Fibroblast of pulmonary artery (primary cell): ENCODE data around the gene MLLT11.
A peak's percentile ranks its signal among the peaks of the same experiment; 100 is the strongest.

Experiments used
- DNase-seq: peaks from one replicate; pipeline ENCODE4 v3.0.0-alpha.2; 2010; ENCODE audit warnings: low read depth
- H3K4me3 ChIP-seq: replicated peaks from 2 replicates; pipeline ENCODE4 v1.5.1; 2011; ENCODE audit warnings: low read depth, mild to moderate bottlenecking, control low read depth, low read length, moderate library complexity
- TF ChIP-seq, protein P1 (sequence below): IDR thresholded peaks from 2 replicates; pipeline ENCODE4 v1.5.1; 2011; ENCODE audit warnings: mild to moderate bottlenecking, control low read depth, low read length, inconsistent platforms; ENCODE audit errors: missing control alignments

MLLT11 gene

DNA sequence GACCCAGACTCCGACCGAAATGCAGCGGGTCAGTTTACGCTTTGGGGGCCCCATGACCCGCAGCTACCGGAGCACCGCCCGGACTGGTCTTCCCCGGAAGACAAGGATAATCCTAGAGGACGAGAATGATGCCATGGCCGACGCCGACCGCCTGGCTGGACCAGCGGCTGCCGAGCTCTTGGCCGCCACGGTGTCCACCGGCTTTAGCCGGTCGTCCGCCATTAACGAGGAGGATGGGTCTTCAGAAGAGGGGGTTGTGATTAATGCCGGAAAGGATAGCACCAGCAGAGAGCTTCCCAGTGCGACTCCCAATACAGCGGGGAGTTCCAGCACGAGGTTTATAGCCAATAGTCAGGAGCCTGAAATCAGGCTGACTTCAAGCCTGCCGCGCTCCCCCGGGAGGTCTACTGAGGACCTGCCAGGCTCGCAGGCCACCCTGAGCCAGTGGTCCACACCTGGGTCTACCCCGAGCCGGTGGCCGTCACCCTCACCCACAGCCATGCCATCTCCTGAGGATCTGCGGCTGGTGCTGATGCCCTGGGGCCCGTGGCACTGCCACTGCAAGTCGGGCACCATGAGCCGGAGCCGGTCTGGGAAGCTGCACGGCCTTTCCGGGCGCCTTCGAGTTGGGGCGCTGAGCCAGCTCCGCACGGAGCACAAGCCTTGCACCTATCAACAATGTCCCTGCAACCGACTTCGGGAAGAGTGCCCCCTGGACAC is 12.1 kb upstream of the MLLT11 start:
- TF ChIP-seq, protein P1, sequence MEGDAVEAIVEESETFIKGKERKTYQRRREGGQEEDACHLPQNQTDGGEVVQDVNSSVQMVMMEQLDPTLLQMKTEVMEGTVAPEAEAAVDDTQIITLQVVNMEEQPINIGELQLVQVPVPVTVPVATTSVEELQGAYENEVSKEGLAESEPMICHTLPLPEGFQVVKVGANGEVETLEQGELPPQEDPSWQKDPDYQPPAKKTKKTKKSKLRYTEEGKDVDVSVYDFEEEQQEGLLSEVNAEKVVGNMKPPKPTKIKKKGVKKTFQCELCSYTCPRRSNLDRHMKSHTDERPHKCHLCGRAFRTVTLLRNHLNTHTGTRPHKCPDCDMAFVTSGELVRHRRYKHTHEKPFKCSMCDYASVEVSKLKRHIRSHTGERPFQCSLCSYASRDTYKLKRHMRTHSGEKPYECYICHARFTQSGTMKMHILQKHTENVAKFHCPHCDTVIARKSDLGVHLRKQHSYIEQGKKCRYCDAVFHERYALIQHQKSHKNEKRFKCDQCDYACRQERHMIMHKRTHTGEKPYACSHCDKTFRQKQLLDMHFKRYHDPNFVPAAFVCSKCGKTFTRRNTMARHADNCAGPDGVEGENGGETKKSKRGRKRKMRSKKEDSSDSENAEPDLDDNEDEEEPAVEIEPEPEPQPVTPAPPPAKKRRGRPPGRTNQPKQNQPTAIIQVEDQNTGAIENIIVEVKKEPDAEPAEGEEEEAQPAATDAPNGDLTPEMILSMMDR: peak; percentile 56
- peak; percentile 72 for DNase-seq
- H3K4me3 ChIP-seq: peak overlapping the region; percentile 72

DNA sequence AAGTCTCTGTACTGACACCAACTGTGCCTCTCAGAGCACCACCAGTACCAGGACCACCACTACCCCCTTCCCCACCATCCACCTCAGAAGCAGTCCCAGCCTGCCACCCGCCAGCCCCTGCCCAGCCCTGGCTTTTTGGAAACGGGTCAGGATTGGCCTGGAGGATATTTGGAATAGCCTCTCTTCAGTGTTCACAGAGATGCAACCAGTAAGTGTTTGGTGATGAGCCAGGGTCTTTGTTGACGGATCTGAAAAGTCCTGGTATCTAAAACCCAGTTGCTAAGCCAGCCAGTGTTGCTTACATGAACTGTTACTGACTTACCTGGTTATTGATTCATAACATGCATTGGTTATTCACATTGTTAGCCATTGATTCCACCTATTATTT is 11.6 kb upstream of the MLLT11 start:
- TF ChIP-seq, protein P1: no peak
- DNase-seq: no peak

DNA sequence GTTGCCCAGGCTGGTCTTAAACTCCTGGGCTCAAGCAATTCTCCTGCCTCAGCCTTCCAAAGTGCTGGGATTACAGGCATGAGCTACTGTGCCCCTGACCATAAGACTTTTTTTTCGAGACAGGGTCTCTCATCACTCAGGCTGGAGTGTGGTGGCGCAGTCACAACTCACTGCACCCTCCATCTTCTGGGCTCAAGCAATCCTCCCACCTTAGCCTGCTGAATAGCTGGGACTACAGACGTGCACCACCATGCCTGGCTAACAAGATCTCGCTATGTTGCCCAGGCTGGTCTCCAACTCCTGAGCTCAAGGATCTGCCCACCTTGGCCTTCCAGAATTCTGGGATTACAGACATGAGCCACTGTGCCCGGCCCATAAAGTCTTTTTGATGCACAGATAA is 10.7 kb upstream of the MLLT11 start:
- TF ChIP-seq, protein P1: no peak
- no peak for DNase-seq
- H3K4me3 ChIP-seq: no peak overlapping the region

More for the DNA sequence above, 11.6 kb upstream of the MLLT11 start:
- H3K4me3 ChIP-seq: peak overlapping the region; percentile 72

DNA sequence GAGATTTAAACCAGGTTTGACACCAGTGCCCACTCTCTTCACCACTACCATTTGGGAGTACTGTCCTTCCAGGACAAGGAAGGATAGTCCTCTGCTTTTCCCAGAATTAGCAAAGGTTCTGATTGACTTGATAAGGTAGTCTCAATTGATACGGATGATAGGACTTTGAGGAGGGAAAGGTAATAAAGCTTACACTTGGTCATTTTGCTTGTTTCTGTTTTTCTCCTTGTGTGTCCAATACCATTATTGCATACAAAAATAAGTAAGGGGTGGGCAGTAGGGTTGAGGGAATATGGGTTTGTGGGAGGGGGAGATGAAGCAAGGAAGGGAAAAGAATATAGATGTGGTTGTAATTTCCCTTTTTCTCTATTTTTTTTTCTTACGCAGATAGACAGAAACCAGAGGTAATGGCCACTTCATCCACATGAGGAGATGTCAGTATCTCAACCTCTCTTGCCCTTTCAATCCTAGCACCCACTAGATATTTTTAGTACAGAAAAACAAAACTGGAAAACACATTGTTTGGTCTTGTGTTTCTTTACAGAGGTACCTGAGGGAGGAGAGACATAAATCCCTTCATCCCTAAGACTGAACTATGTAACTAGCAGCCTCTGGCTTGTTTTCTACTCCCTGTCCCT is 10.0 kb upstream of the MLLT11 start:
- DNase-seq: no peak
- no peak overlapping the region for H3K4me3 ChIP-seq
- TF ChIP-seq, protein P1: no peak

DNA sequence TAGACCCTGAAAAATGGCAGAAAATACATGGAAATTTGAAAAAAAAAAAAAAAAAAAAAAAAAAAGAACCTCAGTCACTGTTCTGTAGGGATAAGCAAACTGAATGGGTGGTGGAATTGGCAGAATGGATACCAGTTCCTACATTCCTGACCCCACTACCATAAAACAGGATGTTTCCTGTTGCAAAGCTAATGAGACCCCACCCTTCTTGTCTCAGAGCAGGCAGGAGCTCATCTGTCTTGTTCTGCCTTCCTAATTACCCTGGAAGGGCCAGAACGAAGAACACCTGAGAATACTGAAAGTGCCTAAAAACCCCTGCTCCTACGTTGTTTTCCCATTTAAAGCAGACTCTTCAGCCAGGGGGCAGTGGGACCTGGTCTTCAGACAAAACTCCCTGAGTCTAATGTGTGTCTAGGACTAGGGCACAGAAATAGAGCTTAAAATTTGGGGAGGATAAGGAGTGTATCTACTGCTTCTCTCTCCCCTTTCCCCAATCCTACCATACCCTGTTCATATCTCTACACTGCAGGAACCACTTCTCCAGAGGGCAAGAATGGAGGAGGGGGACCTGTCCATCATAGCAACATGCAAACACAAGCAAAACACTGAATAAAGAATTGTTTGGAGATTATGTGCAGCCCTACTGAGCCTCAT is 8.7 kb upstream of the MLLT11 start:
- no peak overlapping the region for H3K4me3 ChIP-seq

DNA sequence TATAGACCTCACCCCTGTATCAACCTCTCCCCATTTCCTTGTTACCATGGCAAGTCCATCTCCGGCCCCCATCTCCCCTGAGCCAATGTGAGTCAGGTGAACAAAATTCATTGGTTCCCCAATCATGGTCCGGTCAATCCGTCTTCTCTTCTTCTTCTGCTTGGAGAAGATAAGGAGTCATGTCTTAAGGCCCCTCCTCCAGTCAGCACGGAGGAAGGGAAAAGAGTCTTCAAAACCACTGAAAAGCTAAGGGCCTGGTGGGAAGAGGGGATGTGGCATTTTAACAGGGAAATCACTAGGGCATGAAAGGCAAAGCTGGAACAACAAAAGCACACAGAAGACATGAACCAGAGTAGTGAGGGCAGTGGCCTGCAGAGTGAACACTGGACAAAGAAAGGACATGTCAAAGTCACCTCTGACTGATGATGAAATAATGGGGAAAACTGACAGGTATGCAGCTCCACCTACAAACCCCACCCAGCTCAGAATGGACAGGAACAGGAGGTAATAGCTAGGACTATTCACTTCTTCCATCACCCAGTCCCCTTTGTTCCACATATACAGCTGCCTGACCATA is 5.1 kb upstream of the MLLT11 start:
- H3K4me3 ChIP-seq: no peak overlapping the region
- TF ChIP-seq, protein P1: no peak

More for the DNA sequence above, 8.7 kb upstream of the MLLT11 start:
- DNase-seq: no peak
- TF ChIP-seq, protein P1: no peak

More for the DNA sequence above, 5.1 kb upstream of the MLLT11 start:
- no peak for DNase-seq
